Measurements from ENCODE around the gene ANLN. TPM values are rescaled to one million over a fixed set of nuclear protein-coding genes. Genes with fewer than 3 reads are reported as not detected.
A peak's percentile ranks its signal among the peaks of the same experiment; 100 is the strongest.
"Not testable (repeated sequence)": the region's sequence is repeated elsewhere in the genome, so short reads cannot be mapped to it uniquely, and the experiment has no call there.

Gene ANLN
- polyA plus RNA-seq, 6 donors from 2014 or later = not detected

GRCh38 chr7:36366005-36366717 is 23.5 kb upstream of the ANLN start:
- H3K36me3 Mint-ChIP-seq = no peaks in the 10 kb centered on the region
- ATAC-seq (ENCODE audit: low read depth in 2 of 2) = no peak

DNA sequence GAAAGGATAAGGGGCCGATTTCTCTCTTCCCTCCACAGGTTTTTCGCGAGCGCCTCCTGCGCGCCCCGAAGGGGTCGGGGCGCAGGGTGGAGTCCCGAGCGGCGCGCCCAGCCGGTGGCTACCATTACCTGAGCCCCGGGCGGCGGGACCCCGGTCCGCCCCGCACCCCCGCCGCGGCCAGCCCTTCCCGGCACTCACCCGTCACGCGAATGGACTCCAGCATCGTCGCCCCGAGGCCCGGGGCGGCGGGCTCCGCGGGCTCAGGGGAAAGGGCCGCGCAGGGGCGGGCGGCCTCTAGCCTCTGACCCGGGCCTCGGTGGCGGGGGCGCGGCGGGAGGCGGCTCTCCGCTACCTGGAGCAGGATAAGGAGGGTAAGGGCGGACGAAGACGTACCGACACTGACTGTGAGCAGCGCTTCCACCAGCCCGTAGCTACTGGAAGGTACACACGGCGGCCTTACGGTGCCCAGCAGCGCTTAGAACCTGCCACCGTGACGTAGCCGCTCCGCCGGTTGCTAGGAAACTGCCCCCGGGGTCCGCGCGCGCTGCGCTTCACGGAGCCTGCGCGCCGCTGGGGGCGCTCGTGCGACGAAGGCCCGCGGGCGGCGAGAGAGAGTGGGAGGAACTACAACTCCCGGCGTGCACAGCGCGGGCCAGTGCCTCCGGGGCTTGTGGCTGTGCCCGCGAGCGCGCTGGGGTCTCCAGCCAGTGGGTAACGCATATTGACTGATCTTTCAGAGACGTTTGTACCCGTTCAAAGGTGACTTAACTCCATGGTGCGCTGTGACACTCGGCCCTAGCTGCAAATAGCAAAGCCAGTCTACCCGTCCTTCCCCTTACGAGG is 22.7 kb upstream of the ANLN start:
- H3K36me3 Mint-ChIP-seq = no peaks in the 10 kb centered on the region
- no peaks in the 10 kb centered on the region for H3K27me3 Mint-ChIP-seq
- ATAC-seq (ENCODE audit: low read depth in 2 of 2) (peak; percentile 94 to 97), DNase-seq (peak; percentile 94)
- peak overlapping the region in 5 of 6 donors; percentile 62 to 88 (median 88) for H3K27ac Mint-ChIP-seq
- no peaks in the 10 kb centered on the region for H3K9me3 Mint-ChIP-seq
- H3K4me1 Mint-ChIP-seq = peaks cover 0 to 5% (median 0%) of the 10 kb centered on the region in 3 donors
- H3K4me3 Mint-ChIP-seq = peak overlapping the region; percentile 79 to 97 (median 93)

More at GRCh38 chr7:36366005-36366717, 23.5 kb upstream of the ANLN start:
- Mint-ChIP-seq H3K27me3 (no peaks in the 10 kb centered on the region), H3K4me1 (peaks cover 0 to 5% (median 0%) of the 10 kb centered on the region in 3 donors), H3K4me3 (peak overlapping the region; percentile 77 to 93 (median 85)), H3K27ac (peak overlapping the region in 5 of 6 donors; percentile 36 to 88 (median 88)), H3K9me3 (no peaks in the 10 kb centered on the region)
- DNase-seq = no peak

GRCh38 chr7:36367561-36368077 is 22.0 kb upstream of the ANLN start:
- Mint-ChIP-seq H3K27me3 (no peaks in the 10 kb centered on the region), H3K4me3 (peak overlapping the region; percentile 79 to 97 (median 93)), H3K9me3 (no peaks in the 10 kb centered on the region), H3K27ac (peak overlapping the region in 2 of 6 donors; percentile 14 to 83), H3K4me1 (peaks cover 0 to 5% (median 0%) of the 10 kb centered on the region in 3 donors), H3K36me3 (no peaks in the 10 kb centered on the region)
- no peak for DNase-seq
- ATAC-seq (ENCODE audit: low read depth in 2 of 2) = no peak

DNA sequence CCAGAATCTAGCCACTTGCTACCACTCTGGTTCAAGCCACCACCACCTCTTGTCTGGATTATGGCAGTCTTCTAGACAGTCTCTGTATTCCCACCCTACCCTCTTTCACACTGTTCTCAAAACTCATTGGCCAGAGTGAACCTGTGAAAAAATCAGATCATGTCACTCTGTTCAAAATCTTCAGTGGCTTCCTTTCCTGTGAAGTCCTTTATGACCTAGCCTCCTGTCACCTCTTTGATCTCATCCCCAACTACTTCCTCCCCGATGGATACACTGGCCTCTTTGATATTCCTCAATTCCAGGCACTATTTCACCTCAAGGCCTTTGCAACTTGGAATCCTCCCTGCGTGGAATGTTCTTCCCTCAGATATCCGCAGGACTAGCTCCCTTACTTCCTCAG is 21.2 kb upstream of the ANLN start:
- ATAC-seq (ENCODE audit: low read depth in 2 of 2) = no peak
- H3K4me1 Mint-ChIP-seq = peaks cover 0 to 5% (median 0%) of the 10 kb centered on the region in 3 donors
- H3K27me3 Mint-ChIP-seq = peaks cover 0 to 5% (median 0%) of the 10 kb centered on the region in 3 donors
- H3K36me3 Mint-ChIP-seq = no peaks in the 10 kb centered on the region
- no peak for DNase-seq
- no peaks in the 10 kb centered on the region for H3K9me3 Mint-ChIP-seq
- peak overlapping the region in 5 of 8 donors; percentile 21 to 93 (median 79) for H3K4me3 Mint-ChIP-seq
- H3K27ac Mint-ChIP-seq = peak overlapping the region in 2 of 6 donors; percentile 18 to 50

DNA sequence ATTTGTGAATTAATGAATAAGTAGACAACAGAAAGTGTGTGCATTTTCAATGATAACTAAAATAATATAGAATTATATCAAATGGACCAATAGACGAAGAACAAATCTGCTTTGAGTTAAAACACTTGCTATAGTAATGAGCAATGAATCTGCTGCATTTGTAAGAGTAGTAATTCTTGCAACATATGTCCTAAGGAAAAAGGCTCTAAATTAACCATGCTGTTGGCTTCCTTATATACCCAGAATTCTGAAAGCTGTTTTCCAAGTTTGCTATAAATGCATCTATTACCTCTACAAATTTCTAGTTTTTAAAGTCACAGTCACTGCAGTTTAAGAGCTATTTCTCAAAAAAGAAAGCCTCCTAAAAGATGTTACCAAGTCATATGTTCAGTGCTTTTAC is 20.5 kb upstream of the ANLN start:
- H3K9me3 Mint-ChIP-seq = no peaks in the 10 kb centered on the region

DNA sequence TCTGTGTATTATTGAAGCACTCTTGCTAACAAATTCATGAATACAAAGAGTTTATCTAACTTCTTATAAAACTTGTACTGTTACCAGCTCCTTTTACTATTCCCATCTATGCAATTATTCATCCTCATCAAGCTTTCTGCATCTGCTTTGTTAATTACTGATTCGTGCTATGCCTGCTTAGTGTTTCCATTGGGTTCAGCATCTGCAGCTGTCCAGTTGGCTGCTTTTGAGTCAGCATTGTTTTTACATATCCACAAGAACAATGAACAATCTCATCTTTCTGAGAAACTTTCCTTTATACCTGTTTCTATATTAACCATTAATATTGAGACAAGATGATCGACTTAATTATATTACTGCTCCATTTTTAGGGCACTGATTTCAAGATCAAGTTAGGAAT is 19.6 kb upstream of the ANLN start:
- ATAC-seq (ENCODE audit: low read depth in 2 of 2) (no peak), DNase-seq (no peak)
- Mint-ChIP-seq H3K4me3 (no peak overlapping the region), H3K9me3 (peaks cover 0 to 1% (median 0%) of the 10 kb centered on the region in 7 donors), H3K36me3 (no peaks in the 10 kb centered on the region), H3K27ac (no peak overlapping the region), H3K4me1 (peaks cover 0 to 5% (median 0%) of the 10 kb centered on the region in 3 donors), H3K27me3 (peaks cover 0 to 6% (median 0%) of the 10 kb centered on the region in 3 donors)

More for the DNA sequence above, 20.5 kb upstream of the ANLN start:
- Mint-ChIP-seq H3K4me1 (peaks cover 0 to 5% (median 0%) of the 10 kb centered on the region in 3 donors), H3K36me3 (no peaks in the 10 kb centered on the region), H3K27ac (no peak overlapping the region), H3K4me3 (peak overlapping the region in 1 of 8 donors; percentile 93), H3K27me3 (peaks cover 0 to 6% (median 0%) of the 10 kb centered on the region in 3 donors)
- ATAC-seq (ENCODE audit: low read depth in 2 of 2) (no peak), DNase-seq (no peak)

GRCh38 chr7:36372156-36372555 is 17.5 kb upstream of the ANLN start:
- H3K27ac Mint-ChIP-seq = no peak overlapping the region
- no peak overlapping the region for H3K4me3 Mint-ChIP-seq
- H3K4me1 Mint-ChIP-seq = peaks cover 0 to 5% (median 0%) of the 10 kb centered on the region in 3 donors
- DNase-seq (no peak), ATAC-seq (ENCODE audit: low read depth in 2 of 2) (no peak)
- H3K9me3 Mint-ChIP-seq = peaks cover 0 to 2% (median 0%) of the 10 kb centered on the region in 7 donors
- no peaks in the 10 kb centered on the region for H3K36me3 Mint-ChIP-seq
- H3K27me3 Mint-ChIP-seq = peaks cover 0 to 17% (median 0%) of the 10 kb centered on the region in 3 donors

DNA sequence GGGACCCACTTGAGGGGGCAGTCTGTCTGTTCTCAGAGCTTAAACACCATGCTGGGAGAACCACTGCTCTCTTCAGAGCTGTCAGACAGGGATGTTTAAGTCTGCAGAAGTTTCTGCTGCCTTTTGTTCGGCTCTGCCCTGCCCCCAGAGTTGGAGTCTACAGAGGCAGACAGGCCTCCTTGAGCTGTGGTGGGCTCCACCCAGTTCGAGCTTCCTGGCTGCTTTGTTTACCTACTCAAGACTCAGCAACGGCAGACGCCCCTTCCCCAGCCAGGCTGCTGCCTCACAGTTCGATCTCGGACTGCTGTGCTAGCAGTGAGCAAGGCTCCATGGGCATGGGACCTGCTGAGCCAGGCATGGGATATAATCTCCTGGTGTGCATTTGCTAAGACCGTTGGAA is 11.1 kb upstream of the ANLN start:
- not testable (repeated sequence) for H3K4me1 Mint-ChIP-seq; DNase-seq; H3K9me3 Mint-ChIP-seq; H3K36me3 Mint-ChIP-seq; H3K4me3 Mint-ChIP-seq; ATAC-seq (ENCODE audit: low read depth in 2 of 2); H3K27ac Mint-ChIP-seq
- H3K27me3 Mint-ChIP-seq = peaks cover 13 to 44% (median 36%) of the 10 kb centered on the region in 3 donors

- no peaks in the 10 kb centered on the region for H3K36me3 Mint-ChIP-seq
- no peak overlapping the region for H3K4me3 Mint-ChIP-seq
These were observed 9.7 kb upstream of the ANLN start for GRCh38 chr7:36379831-36380504.

GRCh38 chr7:36381056-36381455 is 8.6 kb upstream of the ANLN start:
- Mint-ChIP-seq H3K4me3 (no peak overlapping the region), H3K9me3 (no peaks in the 10 kb centered on the region), H3K27ac (peak overlapping the region in 1 of 6 donors; percentile 7), H3K36me3 (no peaks in the 10 kb centered on the region), H3K4me1 (peaks cover 0 to 4% (median 0%) of the 10 kb centered on the region in 3 donors), H3K27me3 (peaks cover 13 to 40% (median 36%) of the 10 kb centered on the region in 3 donors)
- ATAC-seq (ENCODE audit: low read depth in 2 of 2) (no peak), DNase-seq (no peak)

More at GRCh38 chr7:36379831-36380504, 9.7 kb upstream of the ANLN start:
- peaks cover 0 to 2% (median 0%) of the 10 kb centered on the region in 7 donors for H3K9me3 Mint-ChIP-seq
- H3K4me1 Mint-ChIP-seq = peaks cover 0 to 4% (median 0%) of the 10 kb centered on the region in 3 donors
- H3K27ac Mint-ChIP-seq = no peak overlapping the region
- ATAC-seq (ENCODE audit: low read depth in 2 of 2) (no peak), DNase-seq (no peak)
- peaks cover 13 to 44% (median 36%) of the 10 kb centered on the region in 3 donors for H3K27me3 Mint-ChIP-seq

- not testable (repeated sequence) for H3K4me1 Mint-ChIP-seq; H3K36me3 Mint-ChIP-seq; DNase-seq; H3K27ac Mint-ChIP-seq; H3K4me3 Mint-ChIP-seq; ATAC-seq (ENCODE audit: low read depth in 2 of 2); H3K9me3 Mint-ChIP-seq
- H3K27me3 Mint-ChIP-seq = peaks cover 6 to 28% (median 22%) of the 10 kb centered on the region in 3 donors
These were observed 6.4 kb upstream of the ANLN start for GRCh38 chr7:36383284-36383683.

- not testable (repeated sequence) for H3K36me3 Mint-ChIP-seq; H3K4me1 Mint-ChIP-seq; DNase-seq; ATAC-seq (ENCODE audit: low read depth in 2 of 2); H3K27ac Mint-ChIP-seq; H3K9me3 Mint-ChIP-seq; H3K4me3 Mint-ChIP-seq
- H3K27me3 Mint-ChIP-seq = peaks cover 0 to 10% (median 6%) of the 10 kb centered on the region in 3 donors
These were observed 4.0 kb upstream of the ANLN start for GRCh38 chr7:36385646-36386045.

All from naive B cell (primary cell).